K562 (cell line): ENCODE measurements around the gene WNT7B. TPM values are rescaled to one million over a fixed set of nuclear protein-coding genes. Genes with fewer than 3 reads are reported as not detected.
A peak's percentile ranks its signal among the peaks of the same experiment; 100 is the strongest.

Experiments
- ATAC-seq: fragments of 200-7000 bp; cut with Tn5 transposase; 3 replicates; pipeline ENCODE4 v1.9.1; 2020; ENCODE audit warnings: moderate library complexity
- BruUV-seq: library from RNA; stranded (reverse); fragments of 400-500 nt; replicated peaks from 2 replicates; lab custom pipeline; 2021; lab: Mats Ljungman, UMichigan
- CTCF ChIA-PET: fragments of 300-600 bp; formaldehyde crosslinking; extraction: SDS; loops from one replicate; lab custom pipeline; 2021; ENCODE audit warnings: low intra/inter-chr PET ratio; lab: Yijun Ruan, JAX
- POLR2A ChIA-PET: fragments of 300-600, 350-650 bp; sonication (Branson Sonifier 250); formaldehyde crosslinking; extraction: SDS; loops from one replicate; lab custom pipeline; 2021; ENCODE audit warnings: antibody characterized with exemption, inconsistent platforms; lab: Yijun Ruan, JAX
- DNase-seq, 4 experiments: peaks; one replicate each; pipeline versions ENCODE4 v3.0.0 to v3.0.0-alpha.2; 2011 to 2018; ENCODE audit warnings: low spot score in 3 of 4, mixed read lengths in 3 of 4; ENCODE audit errors: extremely low read depth in 1 of 4
- FAIRE-seq: peaks from 2 replicates; lab custom pipeline; 2011; peaks lifted over from hg19 to GRCh38; lab: Jason Lieb, UNC
- H2AFZ ChIP-seq: 2 replicates; pipeline ENCODE4 v1.6.0; 2011; ENCODE audit warnings: low read depth, low read length, control low read depth, inconsistent platforms
- H3K27ac ChIP-seq: fragments of 200-600 bp; 3 replicates; pipeline ENCODE4 v1.8.0; 2011; ENCODE audit warnings: low read depth, mild to moderate bottlenecking, control low read depth, inconsistent platforms, low read length, moderate library complexity, mixed read lengths; ENCODE audit errors: extremely low read depth
- H3K27me3 ChIP-seq, 2 experiments: fragments of 300-600 bp in 1 of 2; 2 replicates in 1 of 2; 3 replicates in 1 of 2; pipeline versions ENCODE4 v1.6.0 to v1.8.0; 2011; ENCODE audit warnings: inconsistent platforms in 2 of 2, low read length in 2 of 2, mild to moderate bottlenecking in 1 of 2, mixed read lengths in 1 of 2, moderate library complexity in 1 of 2; ENCODE audit not compliant: control insufficient read depth in 2 of 2, insufficient read depth in 2 of 2
- H3K36me3 ChIP-seq: fragments of 300-600 bp; 3 replicates; pipeline ENCODE4 v1.8.0; 2011; ENCODE audit warnings: mild to moderate bottlenecking, low read length, inconsistent platforms; ENCODE audit not compliant: control insufficient read depth, insufficient read depth
- H3K4me1 ChIP-seq, 2 experiments: fragments of 200-600 bp in 1 of 2; replicated peaks in 1 of 2; 2 replicates in 1 of 2; 3 replicates in 1 of 2; pipeline versions ENCODE4 v1.5.1 to v1.8.0; 2011; ENCODE audit warnings: inconsistent platforms in 2 of 2, low read length in 2 of 2, mild to moderate bottlenecking in 1 of 2, mixed read lengths in 1 of 2, moderate library complexity in 1 of 2; ENCODE audit not compliant: control insufficient read depth in 2 of 2, insufficient read depth in 2 of 2
- H3K4me2 ChIP-seq: 2 replicates; pipeline ENCODE4 v1.6.1; 2011; ENCODE audit warnings: low read length, control low read depth, inconsistent platforms, mixed read lengths; ENCODE audit not compliant: insufficient read depth
- H3K4me3 ChIP-seq: fragments of 200-600 bp; sonication (generic), shearing (Covaris generic); 2 replicates; pipeline ENCODE4 v1.5.1; 2016; ENCODE audit warnings: control low read depth, inconsistent platforms
- H3K79me2 ChIP-seq: fragments of 200-600 bp; 3 replicates; pipeline ENCODE4 v1.8.0; 2011; ENCODE audit warnings: low read length, inconsistent platforms; ENCODE audit not compliant: control insufficient read depth, insufficient read depth
- H3K9ac ChIP-seq, 2 experiments: 2 replicates each; pipeline versions ENCODE4 v1.6.0 to v1.6.1; 2011; ENCODE audit warnings: low read depth in 2 of 2, low read length in 2 of 2, control low read depth in 1 of 2, inconsistent platforms in 1 of 2, mild to moderate bottlenecking in 1 of 2, mixed read lengths in 1 of 2; ENCODE audit not compliant: insufficient read depth in 1 of 2
- H3K9me1 ChIP-seq: one replicate; pipeline ENCODE4 v1.6.0; 2011; ENCODE audit warnings: inconsistent platforms, mild to moderate bottlenecking, low read length, moderate library complexity; ENCODE audit not compliant: control insufficient read depth, insufficient read depth
- H3K9me3 ChIP-seq: replicated peaks from 2 replicates; pipeline ENCODE4 v1.5.1; 2011; ENCODE audit warnings: low read depth, low read length, inconsistent platforms; ENCODE audit not compliant: control insufficient read depth, insufficient read depth
- H4K20me1 ChIP-seq: replicated peaks from 2 replicates; pipeline ENCODE4 v1.6.1; 2011; ENCODE audit warnings: low read length, inconsistent platforms, mixed read lengths; ENCODE audit not compliant: control insufficient read depth, insufficient read depth
- CXXC5 ChIP-seq: fragments of 250-450 bp; sonication (Bioruptor Pico); IDR thresholded peaks from 2 replicates; pipeline ENCODE4 v1.8.0; 2022; ENCODE audit warnings: inconsistent platforms, mild to moderate bottlenecking, moderate library complexity
- POLR2AphosphoS5 ChIP-seq: IDR thresholded peaks from 2 replicates; pipeline ENCODE4 v1.6.1; 2011; ENCODE audit warnings: mild to moderate bottlenecking, low read depth, low read length, moderate library complexity; ENCODE audit not compliant: control insufficient read depth, insufficient read depth
- ZNF263 ChIP-seq: sonication (generic); formaldehyde crosslinking; IDR thresholded peaks from 2 replicates; pipeline ENCODE4 v1.8.0; 2022; ENCODE audit warnings: mild to moderate bottlenecking, missing genetic modification reagents, borderline replicate concordance
- WGBS: fragments of 100-300 bp; shearing (Covaris generic); methylation state at CpG from one replicate; pipeline ENCODE4 v1.1.6; 2016; ENCODE audit warnings: low coverage, mixed read lengths; ENCODE audit not compliant: insufficient coverage; ENCODE audit errors: missing lambda C conversion rate; 5-methylcytosine and 5-hydroxymethylcytosine counted together
- in situ Hi-C: fragments of 300-500 bp; cut with MboI; formaldehyde crosslinking; loops from 4 replicates; pipeline ENCODE4 v1.15.0; 2018; ENCODE audit warnings: inconsistent platforms, mixed read lengths
- intact Hi-C: fragments of 100-400 bp; cut with micrococcal nuclease; formaldehyde crosslinking; loops from 2 replicates; pipeline ENCODE4 v1.14.2; 2022
- polyA plus RNA-seq, 8 experiments: library from polyadenylated mRNA; depleted of rRNA in 4 of 8; stranded (reverse) in 5 of 8; unstranded in 3 of 8; fragments of >200 nt; fragmentation: Nextera tagmentation in 2 of 8; fragmentation: Illumina TruSeq in 1 of 8; extraction: Ambion mirVana in 2 of 8; extraction: Trizol in 1 of 8; gene quantifications; 2 replicates each; pipeline versions ENCODE4 v1.2.1 to v1.2.3, GENCODE V29; 2011 to 2014; ENCODE audit warnings: inconsistent platforms in 1 of 8, missing spikeins in 1 of 8
- total RNA-seq, 7 experiments: library from RNA; depleted of rRNA in 6 of 7; stranded (reverse); fragments of >200 nt in 6 of 7; fragmentation: Illumina TruSeq in 2 of 7; extraction: Trizol in 2 of 7; gene quantifications; 2 replicates each; pipeline versions ENCODE4 v1.2.1 to v1.2.3, GENCODE V29; 2011 to 2021; ENCODE audit warnings: low replicate concordance in 1 of 7

The WNT7B gene
- total and polyA plus RNA-seq, 9 of the 15 experiments (the other 6 are each of a cell fraction or from before 2014, with no cell fraction given) = not detected

- DNase-seq (no peak), FAIRE-seq (no peak), ATAC-seq (no peak)
- no peaks in the 10 kb centered on the region for H3K9me1 ChIP-seq
- no peaks in the 10 kb centered on the region for H3K9me3 ChIP-seq
- no peak overlapping the region for H3K27ac ChIP-seq
- no peaks in the 10 kb centered on the region for H3K36me3 ChIP-seq
- BruUV-seq = no TSS peak
- H4K20me1 ChIP-seq = no peaks in the 10 kb centered on the region
- WGBS = 54% methylated on average over 4 of the region's 8 CpGs
- no peak overlapping the region for H3K4me3 ChIP-seq
- no peak overlapping the region for H3K4me2 ChIP-seq
- CTCF ChIA-PET = no interaction called here
- POLR2A ChIA-PET = interaction anchor here (1.0 to 2.1 kb wide), 2 partner anchors 10 to 12 kb away, joined by 3 to 11 read pairs; no protein-coding TSS in a partner anchor
- H3K4me1 ChIP-seq = peaks cover 0 to 17% of the 10 kb centered on the region in 2 experiments; a peak in 2 of 5 replicates
- no peaks in the 10 kb centered on the region for H3K79me2 ChIP-seq
- no peak for TF ChIP-seq CXXC5 (CRISPR knock-in tag)
- no peak for TF ChIP-seq POLR2AphosphoS5
- peak; percentile 99 for TF ChIP-seq ZNF263 (CRISPR knock-in tag)
- no peaks in the 10 kb centered on the region for H3K27me3 ChIP-seq
- H2AFZ ChIP-seq = no peak overlapping the region
- in situ Hi-C loops = no loop called here
- no peak overlapping the region for H3K9ac ChIP-seq
- intact Hi-C loops = no loop called here
Observed at GRCh38 chr22:46025225-46025972, 48.4 kb upstream of the WNT7B start.
